Measurements from ENCODE around the gene PECR. TPM values are rescaled to one million over a fixed set of nuclear protein-coding genes. Genes with fewer than 3 reads are reported as not detected.

Gene PECR
- total and polyA plus RNA-seq, 2 of the 13 experiments (the other 11 are each of a cell fraction or from before 2014, with no cell fraction given), result 151 to 153 TPM

DNA sequence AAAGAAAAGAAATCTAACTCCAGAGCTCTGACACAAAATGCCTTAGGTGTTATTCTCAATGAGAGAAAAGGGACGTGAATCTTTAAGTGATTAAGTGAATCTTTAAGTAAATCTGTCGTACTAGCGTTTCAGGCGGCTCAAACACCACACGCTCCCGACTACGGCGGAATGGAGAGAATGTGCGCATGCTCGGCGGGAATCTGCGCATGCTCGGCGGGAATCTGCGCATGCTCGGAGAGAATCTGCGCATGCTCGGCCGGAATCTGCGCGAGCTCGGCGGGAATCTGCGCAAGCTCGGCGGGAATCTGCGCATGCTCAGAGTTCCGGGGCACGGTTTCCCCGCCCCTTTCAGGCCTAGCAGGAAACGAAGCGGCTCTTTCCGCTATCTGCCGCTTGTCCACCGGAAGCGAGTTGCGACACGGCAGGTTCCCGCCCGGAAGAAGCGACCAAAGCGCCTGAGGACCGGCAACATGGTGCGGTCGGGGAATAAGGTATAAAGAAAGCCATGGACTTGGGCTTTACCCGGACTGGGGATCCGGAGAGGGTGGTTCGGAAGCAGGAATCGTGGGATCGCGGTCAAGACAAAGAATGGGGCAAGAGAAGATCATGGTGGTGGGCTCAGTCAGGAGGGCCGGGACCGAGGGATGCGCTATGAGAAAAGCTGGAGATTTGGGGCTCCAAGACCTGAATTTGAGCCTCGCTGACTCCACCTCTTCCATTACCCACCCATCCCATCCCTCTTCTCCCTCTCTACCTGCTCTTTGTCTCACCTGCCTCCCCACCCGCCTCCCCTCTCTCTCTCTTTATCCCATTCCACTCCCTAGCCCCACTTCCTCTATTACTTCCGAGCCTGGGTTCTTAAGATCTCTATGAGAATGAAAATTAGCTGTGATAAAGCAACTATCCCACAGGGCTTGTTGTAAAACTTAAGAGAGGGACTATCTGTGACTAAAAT is 27.6 kb upstream of the PECR start, which contains the start of gene XRCC5:
XRCC5 (plus strand) TSS at position 382 of the 955 bp plus-strand sequence; CDS start at position 471, 89 bp downstream.
- peak; percentile 84 for ATAC-seq
- Histone ChIP-seq H3K9ac (ENCODE audit: insufficient read depth, low read depth, low read length) (peak within 1 kb of the TSS; percentile 93), H3K27me3 (ENCODE audit: control insufficient read depth in 1 of 2, insufficient read depth in 2 of 2, low read length in 2 of 2) (no peaks in the 10 kb centered on the region; a peak in 1 of 5 replicates), H2AFZ (ENCODE audit: low read length) (peak within 1 kb of the TSS; percentile 99), H3K4me3 (replicated peaks in 1 of 3; ENCODE audit: insufficient read depth in 1 of 3, low read depth in 2 of 3, low read length in 3 of 3) (peak within 1 kb of the TSS; percentile 88 to 100 (median 98)), H3K36me3 (replicated peaks in 1 of 2; ENCODE audit: control insufficient read depth in 1 of 2, insufficient read depth in 2 of 2, low read length in 2 of 2) (peaks cover 7 to 34% of the 10 kb centered on the region in 2 experiments), H3K79me2 (ENCODE audit: insufficient read depth, low read length) (peaks cover 37% of the 10 kb centered on the region), H3K4me1 (ENCODE audit: insufficient read depth, low read length) (peaks cover 71% of the 10 kb centered on the region), H3K27ac (ENCODE audit: extremely low read length, insufficient read depth, low read length) (peak within 1 kb of the TSS; percentile 76), H3K4me2 (ENCODE audit: low read depth, low read length) (peak within 1 kb of the TSS; percentile 93), H3K9me3 (ENCODE audit: low read length) (no peaks in the 10 kb centered on the region), H4K20me1 (ENCODE audit: insufficient read depth, low read length) (no peaks in the 10 kb centered on the region)
- ChIA-PET CTCF (ENCODE audit: low intra/inter-chr PET ratio, low total read pairs) (no interaction called here), POLR2A (interaction anchor here (0.6 to 6.9 kb wide), 13 partner anchors 9 to 54 kb away, joined by 3 to 131 read pairs (median 4); partner anchors contain the start of genes PECR and TMEM169)
- under 1% methylated on average over 39 of the region's 57 CpGs for WGBS (ENCODE audit: low lambda C conversion rate)
- no TSS peak for BruUV-seq (replicated peaks)
- peak; percentile 62 for FAIRE-seq
- in situ Hi-C loops (cut with HindIII; ENCODE audit: extremely low pct_ligation_motif_present, low pct_unique_long_range_greater_than_20kb) (no loop called here), intact Hi-C loops (cut with micrococcal nuclease; ENCODE audit: unreplicated experiment) (loop anchor here (1.0 kb wide), 3 partner anchors 25 to 75 kb away; no protein-coding TSS in a partner anchor)
- DNase-seq (ENCODE audit: low spot score), result peak; percentile 96
- TF ChIP-seq SAP130 (CRISPR knock-in tag; IDR thresholded peaks at IDR 0.05; ENCODE audit: low read depth) (peak; percentile 99), HNRNPL (IDR thresholded peaks at IDR 0.05; ENCODE audit: low read depth, low read length) (peak; percentile 89), HIVEP1 (CRISPR knock-in tag; IDR thresholded peaks at IDR 0.05) (peak; percentile 91), ZNF598 (CRISPR knock-in tag; IDR thresholded peaks at IDR 0.05; ENCODE audit: borderline replicate concordance) (peak; percentile 93; the same call in 1 of the 2 replicates), ARID5B (CRISPR knock-in tag; IDR thresholded peaks at IDR 0.05) (peak; percentile 78)
- TF ChIP-seq, protein P1, sequence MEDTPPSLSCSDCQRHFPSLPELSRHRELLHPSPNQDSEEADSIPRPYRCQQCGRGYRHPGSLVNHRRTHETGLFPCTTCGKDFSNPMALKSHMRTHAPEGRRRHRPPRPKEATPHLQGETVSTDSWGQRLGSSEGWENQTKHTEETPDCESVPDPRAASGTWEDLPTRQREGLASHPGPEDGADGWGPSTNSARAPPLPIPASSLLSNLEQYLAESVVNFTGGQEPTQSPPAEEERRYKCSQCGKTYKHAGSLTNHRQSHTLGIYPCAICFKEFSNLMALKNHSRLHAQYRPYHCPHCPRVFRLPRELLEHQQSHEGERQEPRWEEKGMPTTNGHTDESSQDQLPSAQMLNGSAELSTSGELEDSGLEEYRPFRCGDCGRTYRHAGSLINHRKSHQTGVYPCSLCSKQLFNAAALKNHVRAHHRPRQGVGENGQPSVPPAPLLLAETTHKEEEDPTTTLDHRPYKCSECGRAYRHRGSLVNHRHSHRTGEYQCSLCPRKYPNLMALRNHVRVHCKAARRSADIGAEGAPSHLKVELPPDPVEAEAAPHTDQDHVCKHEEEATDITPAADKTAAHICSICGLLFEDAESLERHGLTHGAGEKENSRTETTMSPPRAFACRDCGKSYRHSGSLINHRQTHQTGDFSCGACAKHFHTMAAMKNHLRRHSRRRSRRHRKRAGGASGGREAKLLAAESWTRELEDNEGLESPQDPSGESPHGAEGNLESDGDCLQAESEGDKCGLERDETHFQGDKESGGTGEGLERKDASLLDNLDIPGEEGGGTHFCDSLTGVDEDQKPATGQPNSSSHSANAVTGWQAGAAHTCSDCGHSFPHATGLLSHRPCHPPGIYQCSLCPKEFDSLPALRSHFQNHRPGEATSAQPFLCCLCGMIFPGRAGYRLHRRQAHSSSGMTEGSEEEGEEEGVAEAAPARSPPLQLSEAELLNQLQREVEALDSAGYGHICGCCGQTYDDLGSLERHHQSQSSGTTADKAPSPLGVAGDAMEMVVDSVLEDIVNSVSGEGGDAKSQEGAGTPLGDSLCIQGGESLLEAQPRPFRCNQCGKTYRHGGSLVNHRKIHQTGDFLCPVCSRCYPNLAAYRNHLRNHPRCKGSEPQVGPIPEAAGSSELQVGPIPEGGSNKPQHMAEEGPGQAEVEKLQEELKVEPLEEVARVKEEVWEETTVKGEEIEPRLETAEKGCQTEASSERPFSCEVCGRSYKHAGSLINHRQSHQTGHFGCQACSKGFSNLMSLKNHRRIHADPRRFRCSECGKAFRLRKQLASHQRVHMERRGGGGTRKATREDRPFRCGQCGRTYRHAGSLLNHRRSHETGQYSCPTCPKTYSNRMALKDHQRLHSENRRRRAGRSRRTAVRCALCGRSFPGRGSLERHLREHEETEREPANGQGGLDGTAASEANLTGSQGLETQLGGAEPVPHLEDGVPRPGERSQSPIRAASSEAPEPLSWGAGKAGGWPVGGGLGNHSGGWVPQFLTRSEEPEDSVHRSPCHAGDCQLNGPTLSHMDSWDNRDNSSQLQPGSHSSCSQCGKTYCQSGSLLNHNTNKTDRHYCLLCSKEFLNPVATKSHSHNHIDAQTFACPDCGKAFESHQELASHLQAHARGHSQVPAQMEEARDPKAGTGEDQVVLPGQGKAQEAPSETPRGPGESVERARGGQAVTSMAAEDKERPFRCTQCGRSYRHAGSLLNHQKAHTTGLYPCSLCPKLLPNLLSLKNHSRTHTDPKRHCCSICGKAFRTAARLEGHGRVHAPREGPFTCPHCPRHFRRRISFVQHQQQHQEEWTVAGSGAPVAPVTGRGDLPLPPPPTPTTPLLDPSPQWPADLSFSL (CRISPR knock-in tag; IDR thresholded peaks at IDR 0.05), result no peak
- TF ChIP-seq, protein P2, sequence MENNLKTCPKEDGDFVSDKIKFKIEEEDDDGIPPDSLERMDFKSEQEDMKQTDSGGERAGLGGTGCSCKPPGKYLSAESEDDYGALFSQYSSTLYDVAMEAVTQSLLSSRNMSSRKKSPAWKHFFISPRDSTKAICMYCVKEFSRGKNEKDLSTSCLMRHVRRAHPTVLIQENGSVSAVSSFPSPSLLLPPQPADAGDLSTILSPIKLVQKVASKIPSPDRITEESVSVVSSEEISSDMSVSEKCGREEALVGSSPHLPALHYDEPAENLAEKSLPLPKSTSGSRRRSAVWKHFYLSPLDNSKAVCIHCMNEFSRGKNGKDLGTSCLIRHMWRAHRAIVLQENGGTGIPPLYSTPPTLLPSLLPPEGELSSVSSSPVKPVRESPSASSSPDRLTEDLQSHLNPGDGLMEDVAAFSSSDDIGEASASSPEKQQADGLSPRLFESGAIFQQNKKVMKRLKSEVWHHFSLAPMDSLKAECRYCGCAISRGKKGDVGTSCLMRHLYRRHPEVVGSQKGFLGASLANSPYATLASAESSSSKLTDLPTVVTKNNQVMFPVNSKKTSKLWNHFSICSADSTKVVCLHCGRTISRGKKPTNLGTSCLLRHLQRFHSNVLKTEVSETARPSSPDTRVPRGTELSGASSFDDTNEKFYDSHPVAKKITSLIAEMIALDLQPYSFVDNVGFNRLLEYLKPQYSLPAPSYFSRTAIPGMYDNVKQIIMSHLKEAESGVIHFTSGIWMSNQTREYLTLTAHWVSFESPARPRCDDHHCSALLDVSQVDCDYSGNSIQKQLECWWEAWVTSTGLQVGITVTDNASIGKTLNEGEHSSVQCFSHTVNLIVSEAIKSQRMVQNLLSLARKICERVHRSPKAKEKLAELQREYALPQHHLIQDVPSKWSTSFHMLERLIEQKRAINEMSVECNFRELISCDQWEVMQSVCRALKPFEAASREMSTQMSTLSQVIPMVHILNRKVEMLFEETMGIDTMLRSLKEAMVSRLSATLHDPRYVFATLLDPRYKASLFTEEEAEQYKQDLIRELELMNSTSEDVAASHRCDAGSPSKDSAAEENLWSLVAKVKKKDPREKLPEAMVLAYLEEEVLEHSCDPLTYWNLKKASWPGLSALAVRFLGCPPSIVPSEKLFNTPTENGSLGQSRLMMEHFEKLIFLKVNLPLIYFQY (CRISPR knock-in tag; IDR thresholded peaks at IDR 0.05; ENCODE audit: borderline replicate concordance), result peak; percentile 74
